Neural progenitor cell (in vitro differentiated cells): Measurements from ENCODE around the gene RPUSD1. TPM values are rescaled to one million over a fixed set of nuclear protein-coding genes. Genes with fewer than 3 reads are reported as not detected.

Source experiments
- DNase-seq: peaks from one replicate; pipeline ENCODE4 v3.0.0-alpha.2; 2016; ENCODE audit warnings: low spot score
- H2AFZ ChIP-seq: fragments of 200-600 bp; sonication (generic); replicated peaks from 2 replicates; pipeline ENCODE4 v1.6.1; 2016; ENCODE audit warnings: antibody characterized with exemption
- H3F3A ChIP-seq: fragments of 200-600 bp; sonication (generic); 2 replicates; pipeline ENCODE4 v1.6.1; 2016; ENCODE audit warnings: antibody characterized with exemption, low read depth
- H3K27ac ChIP-seq: fragments of 200-600 bp; sonication (generic); 2 replicates; pipeline ENCODE4 v1.5.1; 2016; ENCODE audit warnings: mild to moderate bottlenecking
- H3K27me3 ChIP-seq: fragments of 200-600 bp; sonication (generic); 2 replicates; pipeline ENCODE4 v1.6.1; 2016; ENCODE audit warnings: mild to moderate bottlenecking, moderate library complexity
- H3K36me3 ChIP-seq: fragments of 200-600 bp; sonication (generic); 2 replicates; pipeline ENCODE4 v1.5.1; 2016
- H3K4me1 ChIP-seq: fragments of 200-600 bp; sonication (generic); 2 replicates; pipeline ENCODE4 v1.6.1; 2016; ENCODE audit warnings: mixed run types
- H3K4me2 ChIP-seq: fragments of 200-600 bp; sonication (generic); 2 replicates; pipeline ENCODE4 v1.6.1; 2016
- H3K4me3 ChIP-seq: fragments of 200-600 bp; sonication (generic); 2 replicates; pipeline ENCODE4 v1.5.1; 2016
- H3K79me2 ChIP-seq: fragments of 200-600 bp; sonication (generic); 2 replicates; pipeline ENCODE4 v1.6.1; 2016; ENCODE audit warnings: low read depth
- H3K9ac ChIP-seq: fragments of 200-600 bp; sonication (generic); 2 replicates; pipeline ENCODE4 v1.6.1; 2016
- H3K9me3 ChIP-seq: fragments of 200-600 bp; sonication (generic); 2 replicates; pipeline ENCODE4 v1.5.1; 2016; ENCODE audit warnings: low read depth
- H4K20me1 ChIP-seq: fragments of 200-600 bp; sonication (generic); 2 replicates; pipeline ENCODE4 v1.6.1; 2016; ENCODE audit warnings: low read depth
- H3K27ac Mint-ChIP-seq: 3 replicates; pipeline ENCODE4 v1.8.0; 2021; ENCODE audit warnings: mixed read lengths
- H3K27me3 Mint-ChIP-seq: 2 replicates; pipeline ENCODE4 v1.8.0; 2022; ENCODE audit warnings: low read depth, mild to moderate bottlenecking, inconsistent platforms, moderate library complexity, mixed read lengths; ENCODE audit not compliant: insufficient read depth
- H3K36me3 Mint-ChIP-seq: 3 replicates; pipeline ENCODE4 v1.8.0; 2021; ENCODE audit warnings: mixed read lengths
- H3K4me1 Mint-ChIP-seq: 3 replicates; pipeline ENCODE4 v1.8.0; 2021; ENCODE audit warnings: mixed read lengths
- H3K4me3 Mint-ChIP-seq: 3 replicates; pipeline ENCODE4 v1.8.0; 2021; ENCODE audit warnings: mild to moderate bottlenecking, moderate library complexity, mixed read lengths
- H3K9me3 Mint-ChIP-seq: 3 replicates; pipeline ENCODE4 v1.8.0; 2020; ENCODE audit warnings: mixed read lengths
- EZH2 ChIP-seq: fragments of 200-600 bp; sonication (generic); IDR thresholded peaks from 2 replicates; pipeline ENCODE4 v1.6.1; 2017; ENCODE audit warnings: antibody characterized with exemption, mild to moderate bottlenecking, moderate library complexity
- EZH2phosphoT487 ChIP-seq: fragments of 200-600 bp; sonication (generic); IDR thresholded peaks from 2 replicates; pipeline ENCODE4 v1.6.1; 2017; ENCODE audit warnings: antibody characterized with exemption
- total RNA-seq: library from RNA; depleted of rRNA; stranded (reverse); fragments of >200 nt; gene quantifications from 2 replicates; pipeline ENCODE4 v1.2.3, GENCODE V29; 2015; ENCODE audit warnings: low replicate concordance
- TF ChIP-seq, protein P1 (sequence below): fragments of 200-600 bp; sonication (generic); IDR thresholded peaks from 2 replicates; pipeline ENCODE4 v1.5.1; 2017; ENCODE audit warnings: antibody characterized with exemption, mild to moderate bottlenecking

RPUSD1 gene
- total RNA-seq, 1 donor from 2014 or later: 5.6 TPM

DNA sequence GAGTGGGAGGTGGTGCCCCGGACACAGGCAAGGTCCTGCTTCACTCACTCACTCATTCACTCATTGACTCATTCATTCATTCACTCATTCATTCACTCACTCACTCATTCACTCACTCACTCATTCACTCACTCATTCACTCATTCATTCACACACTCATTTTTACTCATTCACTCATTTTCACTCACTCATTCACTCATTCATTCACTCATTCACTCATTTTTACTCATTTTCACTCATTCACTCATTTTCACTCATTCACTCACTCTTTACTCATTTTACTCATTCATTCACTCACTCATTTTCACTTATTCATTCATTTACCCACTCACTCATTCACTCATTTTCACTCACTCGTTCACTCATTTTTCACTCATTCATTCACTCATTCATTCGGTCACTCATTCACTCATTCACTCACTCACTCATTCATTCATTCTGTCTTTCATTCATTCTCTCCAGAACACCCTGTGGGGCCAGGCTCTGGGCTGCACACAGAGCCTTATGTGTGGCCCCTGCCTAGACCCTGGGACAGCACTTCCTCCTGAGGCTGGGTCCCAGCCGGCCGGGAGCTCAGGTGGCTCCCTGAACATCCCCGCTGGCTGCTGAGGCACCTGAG, 9.2 kb downstream of the RPUSD1 start:
- DNase-seq: no peak
- Histone ChIP-seq H3K9ac (no peak overlapping the region), H3K4me1 (no peaks in the 10 kb centered on the region), H3K27me3 (peaks cover 42% of the 10 kb centered on the region), H3K27ac (no peak overlapping the region), H3F3A (no peaks in the 10 kb centered on the region), H2AFZ (no peak overlapping the region), H3K4me2 (no peak overlapping the region), H3K4me3 (no peak overlapping the region), H3K36me3 (no peaks in the 10 kb centered on the region), H4K20me1 (no peaks in the 10 kb centered on the region), H3K79me2 (no peaks in the 10 kb centered on the region), H3K9me3 (no peaks in the 10 kb centered on the region)
- H3K4me3 Mint-ChIP-seq: no peak overlapping the region
- no peaks in the 10 kb centered on the region for H3K9me3 Mint-ChIP-seq
- H3K27ac Mint-ChIP-seq: no peak overlapping the region
- H3K4me1 Mint-ChIP-seq: peaks cover 4% of the 10 kb centered on the region
- H3K27me3 Mint-ChIP-seq: peaks cover 10% of the 10 kb centered on the region
- no peak for TF ChIP-seq EZH2
- no peak for TF ChIP-seq EZH2phosphoT487
- TF ChIP-seq, protein P1, sequence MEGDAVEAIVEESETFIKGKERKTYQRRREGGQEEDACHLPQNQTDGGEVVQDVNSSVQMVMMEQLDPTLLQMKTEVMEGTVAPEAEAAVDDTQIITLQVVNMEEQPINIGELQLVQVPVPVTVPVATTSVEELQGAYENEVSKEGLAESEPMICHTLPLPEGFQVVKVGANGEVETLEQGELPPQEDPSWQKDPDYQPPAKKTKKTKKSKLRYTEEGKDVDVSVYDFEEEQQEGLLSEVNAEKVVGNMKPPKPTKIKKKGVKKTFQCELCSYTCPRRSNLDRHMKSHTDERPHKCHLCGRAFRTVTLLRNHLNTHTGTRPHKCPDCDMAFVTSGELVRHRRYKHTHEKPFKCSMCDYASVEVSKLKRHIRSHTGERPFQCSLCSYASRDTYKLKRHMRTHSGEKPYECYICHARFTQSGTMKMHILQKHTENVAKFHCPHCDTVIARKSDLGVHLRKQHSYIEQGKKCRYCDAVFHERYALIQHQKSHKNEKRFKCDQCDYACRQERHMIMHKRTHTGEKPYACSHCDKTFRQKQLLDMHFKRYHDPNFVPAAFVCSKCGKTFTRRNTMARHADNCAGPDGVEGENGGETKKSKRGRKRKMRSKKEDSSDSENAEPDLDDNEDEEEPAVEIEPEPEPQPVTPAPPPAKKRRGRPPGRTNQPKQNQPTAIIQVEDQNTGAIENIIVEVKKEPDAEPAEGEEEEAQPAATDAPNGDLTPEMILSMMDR: no peak
- no peaks in the 10 kb centered on the region for H3K36me3 Mint-ChIP-seq

GRCh38 chr16:778447-778846, 9.7 kb downstream of the RPUSD1 start:
- H3K4me3 ChIP-seq: no peak overlapping the region
- H3K4me1 Mint-ChIP-seq: peaks cover 4% of the 10 kb centered on the region
- no peaks in the 10 kb centered on the region for H3K36me3 Mint-ChIP-seq
- H3K79me2 ChIP-seq: no peaks in the 10 kb centered on the region
- H3K4me3 Mint-ChIP-seq: no peak overlapping the region
- H3K9ac ChIP-seq: no peak overlapping the region
- H4K20me1 ChIP-seq: no peaks in the 10 kb centered on the region
- H3F3A ChIP-seq: no peaks in the 10 kb centered on the region
- no peaks in the 10 kb centered on the region for H3K4me1 ChIP-seq
- H3K27ac Mint-ChIP-seq: no peak overlapping the region
- no peaks in the 10 kb centered on the region for H3K9me3 ChIP-seq
- no peak overlapping the region for H2AFZ ChIP-seq
- H3K36me3 ChIP-seq: no peaks in the 10 kb centered on the region
- DNase-seq: no peak
- no peaks in the 10 kb centered on the region for H3K9me3 Mint-ChIP-seq
- no peak overlapping the region for H3K4me2 ChIP-seq
- H3K27me3 ChIP-seq: peaks cover 42% of the 10 kb centered on the region
- peaks cover 12% of the 10 kb centered on the region for H3K27me3 Mint-ChIP-seq
- no peak overlapping the region for H3K27ac ChIP-seq
- TF ChIP-seq EZH2phosphoT487: no peak
- TF ChIP-seq, protein P1: no peak
- no peak for TF ChIP-seq EZH2

- H3K4me3 ChIP-seq: no peak overlapping the region
- H3K9me3 Mint-ChIP-seq: no peaks in the 10 kb centered on the region
- H3K36me3 ChIP-seq: no peaks in the 10 kb centered on the region
- no peak overlapping the region for H3K9ac ChIP-seq
- H2AFZ ChIP-seq: no peak overlapping the region
- H3K4me3 Mint-ChIP-seq: no peak overlapping the region
- no peaks in the 10 kb centered on the region for H3F3A ChIP-seq
- no peak overlapping the region for H3K4me2 ChIP-seq
- TF ChIP-seq EZH2phosphoT487 (no peak), EZH2 (no peak)
- TF ChIP-seq, protein P1: no peak
- no peak overlapping the region for H3K27ac ChIP-seq
- peak overlapping the region; percentile 76 for H3K27ac Mint-ChIP-seq
- no peaks in the 10 kb centered on the region for H3K9me3 ChIP-seq
- H3K36me3 Mint-ChIP-seq: no peaks in the 10 kb centered on the region
- H3K27me3 Mint-ChIP-seq: peaks cover 12% of the 10 kb centered on the region
- H3K79me2 ChIP-seq: no peaks in the 10 kb centered on the region
- no peaks in the 10 kb centered on the region for H4K20me1 ChIP-seq
- peaks cover 42% of the 10 kb centered on the region for H3K27me3 ChIP-seq
- peaks cover 4% of the 10 kb centered on the region for H3K4me1 Mint-ChIP-seq
- H3K4me1 ChIP-seq: no peaks in the 10 kb centered on the region
- DNase-seq: no peak
Observed at GRCh38 chr16:777826-778225, 10.4 kb downstream of the RPUSD1 start.
